Astrocyte (in vitro differentiated cells and primary cell): ENCODE results near the gene ROCK1.

ENCODE experiments used
- CTCF ChIP-seq: IDR thresholded peaks from 2 replicates; pipeline ENCODE4 v1.5.1; 2011; ENCODE audit warnings: low read depth, mild to moderate bottlenecking, inconsistent platforms, low read length, moderate library complexity; ENCODE audit not compliant: insufficient read depth
- EZH2 ChIP-seq: IDR thresholded peaks from 2 replicates; pipeline ENCODE4 v1.6.1; 2012; ENCODE audit warnings: mild to moderate bottlenecking, low read length, inconsistent platforms; ENCODE audit not compliant: insufficient read depth

- no peak for TF ChIP-seq CTCF
- no peak for TF ChIP-seq EZH2
These were observed 73.4 kb downstream of the ROCK1 start for GRCh38 chr18:21038201-21038600.
